GM18505 (cell line): ENCODE results near the gene CASKIN1.

Source experiments
- ATAC-seq: cut with Tn5 transposase; IDR thresholded peaks from one replicate; pipeline ENCODE4 v1.9.1; 2021; ENCODE audit not compliant: unreplicated experiment
- POLR2A ChIP-seq: IDR thresholded peaks from 4 replicates; pipeline ENCODE4 v1.6.1; 2011; ENCODE audit warnings: borderline replicate concordance; ENCODE audit not compliant: insufficient read depth, insufficient read length; ENCODE audit errors: extremely low read depth

The CASKIN1 gene

DNA sequence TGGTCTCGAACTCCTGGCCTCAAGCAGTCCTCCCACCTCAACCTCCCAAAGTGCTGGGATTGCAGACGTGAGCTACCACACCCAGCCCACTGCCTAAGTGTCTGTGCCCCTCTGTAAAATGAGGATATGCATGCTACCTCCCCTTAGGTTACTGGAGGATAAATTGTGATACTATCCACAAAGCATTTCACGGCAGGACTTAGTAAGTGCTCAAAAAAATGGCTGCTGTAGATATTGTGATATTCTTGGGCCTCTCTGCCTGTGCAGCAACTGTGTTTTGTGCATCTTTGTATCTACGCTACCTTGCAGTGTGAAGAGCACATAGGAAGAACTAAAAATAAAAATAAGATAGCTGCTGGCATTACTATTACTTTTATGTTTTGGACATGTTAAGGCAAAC lies 1.9 kb upstream of the CASKIN1 start:
- no peak for ATAC-seq

GRCh38 chr16:2197765-2198164 lies 1.4 kb upstream of the CASKIN1 start:
- no peak for ATAC-seq
- TF ChIP-seq POLR2A, result no peak

More for the DNA sequence above, 1.9 kb upstream of the CASKIN1 start:
- TF ChIP-seq POLR2A, result no peak

GRCh38 chr16:2196981-2197511 lies 641 bp upstream of the CASKIN1 start:
- no peak for ATAC-seq
- no peak for TF ChIP-seq POLR2A

DNA sequence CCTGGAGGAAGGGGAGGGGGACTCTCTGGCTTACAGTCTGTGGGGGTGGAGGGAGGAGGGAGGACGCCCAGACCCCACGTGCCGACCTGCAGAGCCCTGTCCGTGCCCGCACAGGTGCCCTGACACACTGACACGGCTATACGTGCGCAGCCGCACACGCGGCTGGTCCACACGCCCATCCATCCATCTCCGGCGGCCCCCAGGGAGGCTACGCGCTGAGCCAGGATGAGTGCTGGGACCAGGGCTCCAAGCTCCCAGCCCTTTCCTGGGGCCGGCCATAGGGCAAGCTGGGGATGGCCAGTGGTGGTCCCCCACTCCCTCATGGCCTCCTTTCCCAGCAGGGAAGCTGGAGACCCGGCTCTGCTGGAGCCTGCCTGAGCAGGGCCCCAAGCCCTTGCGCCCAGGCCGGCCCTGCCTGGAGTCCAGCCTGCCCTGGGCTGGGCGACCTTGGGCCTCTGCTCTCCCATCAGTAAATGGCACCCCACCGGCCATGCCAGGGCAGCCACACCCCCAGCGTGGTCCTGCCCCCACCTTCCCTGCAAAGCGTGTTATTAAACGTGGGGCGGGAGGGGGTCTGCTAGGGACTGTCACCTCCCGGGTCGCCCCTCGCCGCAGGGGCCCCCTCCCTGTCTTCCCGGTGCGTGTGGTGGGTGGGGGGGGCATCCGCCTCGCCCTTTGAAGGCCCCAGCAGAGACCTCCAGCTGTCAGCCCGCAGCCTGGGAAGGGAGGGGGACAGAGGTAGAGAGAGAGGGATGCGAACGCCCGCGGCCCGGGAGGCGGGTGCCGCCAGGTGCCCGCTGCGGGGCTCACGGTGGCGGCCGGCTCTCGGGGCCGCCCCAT lies 863 bp downstream of the CASKIN1 start:
- ATAC-seq, result no peak
- TF ChIP-seq POLR2A, result no peak

DNA sequence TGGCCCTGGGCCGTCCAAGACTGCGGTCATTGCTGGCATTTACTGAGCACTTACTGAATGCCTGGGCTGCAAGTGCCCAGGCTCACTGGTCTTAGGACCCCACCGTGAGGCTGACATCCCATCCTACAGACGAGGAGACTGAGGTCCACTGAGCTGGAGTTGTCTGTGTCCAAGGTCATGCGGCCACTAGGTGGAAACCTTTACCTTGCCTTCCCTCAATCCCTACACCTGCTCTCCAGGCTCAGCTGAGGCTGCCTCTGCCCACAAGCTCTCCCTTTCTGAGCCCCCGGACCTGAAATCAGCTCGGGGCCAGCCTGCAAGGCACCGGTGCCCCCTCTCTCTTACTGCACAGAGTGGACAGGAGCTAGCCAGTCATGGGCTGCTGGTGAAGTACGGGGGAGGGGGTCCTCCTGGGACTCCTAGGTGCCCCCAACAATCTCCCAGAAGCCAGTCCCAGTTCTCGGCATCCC lies 1.5 kb downstream of the CASKIN1 start:
- ATAC-seq, result no peak
- no peak for TF ChIP-seq POLR2A

- no peak for TF ChIP-seq POLR2A
These were observed 2.1 kb downstream of the CASKIN1 start for GRCh38 chr16:2194166-2194834.

DNA sequence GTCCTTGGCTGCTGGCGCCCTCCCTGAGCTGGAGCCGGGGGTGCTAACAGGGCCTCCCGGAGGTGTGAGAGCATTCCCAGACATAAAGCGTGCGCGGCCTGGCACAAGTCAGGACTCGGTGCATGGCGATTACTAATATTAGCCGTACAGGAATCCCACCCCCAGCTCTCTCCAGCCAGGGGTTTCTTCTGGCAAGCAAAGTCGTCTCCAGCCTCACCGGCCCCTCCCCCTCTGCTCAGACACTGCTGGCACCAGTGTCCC lies 5.0 kb downstream of the CASKIN1 start:
- no peak for TF ChIP-seq POLR2A
- ATAC-seq, result no peak

More at GRCh38 chr16:2194166-2194834, 2.1 kb downstream of the CASKIN1 start:
- no peak for ATAC-seq

DNA sequence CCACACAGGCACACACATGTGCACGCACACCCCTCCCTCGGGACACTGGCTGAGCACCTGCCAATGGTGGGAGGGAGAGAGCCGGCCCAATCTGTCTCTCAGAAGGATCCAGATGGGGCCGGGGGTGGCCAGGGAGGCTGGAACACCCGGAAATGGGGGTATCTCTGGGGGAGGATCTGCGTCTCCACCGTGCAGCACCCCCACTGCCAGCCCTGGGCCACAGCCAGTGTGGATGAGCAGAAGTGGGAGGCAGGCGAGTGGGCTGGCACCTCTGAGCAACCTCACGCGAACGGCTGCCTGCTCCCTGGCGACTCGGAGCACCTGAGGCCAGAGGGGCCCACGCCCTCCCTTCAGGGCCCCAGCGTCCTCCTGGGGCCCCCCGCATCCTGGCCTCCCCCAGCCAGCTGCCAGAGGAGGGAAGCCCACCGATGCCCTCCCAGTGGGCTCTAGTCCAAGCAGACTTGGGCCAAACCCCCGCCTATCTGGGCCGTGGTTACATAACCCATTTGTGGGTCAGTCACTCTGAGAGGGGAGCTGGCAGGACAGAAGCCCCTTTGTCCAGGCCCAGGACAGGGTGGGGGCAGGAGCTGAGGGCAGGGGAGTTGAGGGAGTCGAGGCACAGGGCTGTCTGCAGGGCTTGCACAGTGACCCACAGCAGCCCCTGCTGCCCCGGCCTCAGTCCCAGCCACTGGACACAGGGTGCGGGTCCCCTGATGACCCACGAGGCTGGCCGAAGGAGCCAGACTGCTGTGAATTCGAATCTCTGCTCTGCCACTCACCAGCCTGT lies 5.6 kb downstream of the CASKIN1 start:
- ATAC-seq, result no peak
- no peak for TF ChIP-seq POLR2A

DNA sequence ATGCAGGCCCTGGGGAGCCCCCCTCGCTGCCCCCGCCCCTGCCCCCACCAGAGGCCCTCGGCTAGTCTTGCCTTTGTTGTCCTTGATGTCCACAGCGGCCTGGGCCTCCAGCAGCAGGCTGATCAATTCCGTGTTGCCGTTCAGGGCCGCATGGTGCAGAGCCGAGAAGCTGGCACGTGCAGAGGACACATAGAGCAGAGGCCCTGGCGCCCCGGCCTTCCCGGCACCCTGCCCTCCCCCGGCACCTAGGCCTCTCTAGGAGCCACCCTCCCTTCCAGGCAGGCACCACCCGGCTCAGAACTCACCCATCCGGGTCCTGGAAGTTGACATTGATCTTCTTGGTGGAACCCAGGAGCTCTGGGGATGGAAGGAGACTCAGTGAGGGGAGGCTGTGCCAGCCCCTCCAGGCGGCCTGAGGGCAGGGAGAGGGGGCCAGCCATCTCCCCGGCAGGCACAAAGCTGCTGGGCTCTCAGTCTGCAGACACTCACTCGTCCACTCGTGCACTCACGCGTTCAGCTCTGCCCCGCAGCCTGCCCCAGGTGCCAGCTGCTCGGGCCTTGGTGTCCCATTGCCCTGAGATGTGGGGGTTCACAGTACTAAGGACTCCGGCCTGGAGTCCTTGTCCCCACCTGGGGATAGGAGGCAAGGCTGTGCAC lies 6.3 kb downstream of the CASKIN1 start:
- no peak for TF ChIP-seq POLR2A
- no peak for ATAC-seq

DNA sequence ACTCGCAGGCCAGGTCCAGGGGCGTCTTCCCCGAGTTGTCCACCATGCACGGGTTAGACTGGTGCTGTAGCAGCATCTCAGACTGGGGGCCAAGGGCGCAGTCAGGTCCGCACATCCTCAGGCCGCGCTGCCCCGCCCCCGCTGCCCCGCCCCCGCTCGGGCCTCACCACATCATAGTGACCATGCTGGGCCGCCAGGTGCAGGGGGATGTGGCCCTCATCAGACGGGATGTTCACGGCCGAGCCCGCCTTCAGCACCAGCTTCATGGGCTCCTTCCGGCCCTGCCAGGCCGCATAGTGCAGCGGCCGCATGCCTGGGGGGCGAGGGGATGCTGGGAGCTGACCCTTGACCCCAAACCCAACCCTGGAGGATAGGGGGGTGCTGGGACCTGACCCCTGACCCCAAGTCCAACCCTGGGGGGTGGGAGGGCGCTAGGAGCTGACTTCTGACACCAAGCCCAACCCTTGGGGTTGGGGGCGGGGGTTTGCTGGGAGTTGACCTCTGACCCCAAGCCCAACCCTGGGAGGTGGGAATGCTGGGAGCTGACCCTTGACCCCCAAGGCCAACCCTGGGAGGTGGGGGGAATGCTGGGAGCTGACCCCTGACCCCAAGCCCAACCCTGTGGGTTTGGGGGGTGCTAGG lies 7.0 kb downstream of the CASKIN1 start:
- ATAC-seq, result no peak
- TF ChIP-seq POLR2A, result no peak

DNA sequence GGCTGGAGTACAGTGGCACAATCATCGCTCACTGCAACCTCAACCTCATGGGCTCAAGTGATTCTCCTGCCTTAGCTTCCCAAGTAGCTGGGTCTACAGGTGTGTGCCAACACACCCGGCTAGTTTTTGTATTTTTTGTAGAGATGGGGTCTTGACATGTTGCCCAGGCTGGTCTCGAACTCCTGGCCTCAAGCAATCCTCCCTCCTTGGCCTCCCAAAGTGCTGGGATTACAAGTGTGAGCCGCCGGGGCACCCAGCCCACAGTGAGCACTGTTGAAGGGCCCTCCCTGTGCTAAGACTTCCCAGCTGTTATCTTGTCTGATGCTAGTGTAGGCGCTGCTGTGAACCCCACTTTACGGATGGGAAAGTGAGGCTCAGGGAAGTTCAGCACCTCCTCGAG lies 8.0 kb downstream of the CASKIN1 start:
- TF ChIP-seq POLR2A, result no peak
- no peak for ATAC-seq

GRCh38 chr16:2187212-2187611 lies 9.2 kb downstream of the CASKIN1 start:
- no peak for ATAC-seq
- no peak for TF ChIP-seq POLR2A
